OCI-LY3 (cell line): ENCODE measurements around the gene NAV2.

ENCODE experiments used
- CTCF ChIP-seq: fragments of 200-600, 300-600 bp; sonication (generic); IDR thresholded peaks from 2 replicates; pipeline ENCODE4 v1.5.1; 2014; ENCODE audit warnings: antibody characterized with exemption, low read length, low read depth
- EZH2phosphoT487 ChIP-seq: fragments of 200-600 bp; shearing (Covaris generic); IDR thresholded peaks from 2 replicates; pipeline ENCODE4 v1.6.1; 2018; ENCODE audit warnings: antibody characterized with exemption, mixed run types, low read depth

DNA sequence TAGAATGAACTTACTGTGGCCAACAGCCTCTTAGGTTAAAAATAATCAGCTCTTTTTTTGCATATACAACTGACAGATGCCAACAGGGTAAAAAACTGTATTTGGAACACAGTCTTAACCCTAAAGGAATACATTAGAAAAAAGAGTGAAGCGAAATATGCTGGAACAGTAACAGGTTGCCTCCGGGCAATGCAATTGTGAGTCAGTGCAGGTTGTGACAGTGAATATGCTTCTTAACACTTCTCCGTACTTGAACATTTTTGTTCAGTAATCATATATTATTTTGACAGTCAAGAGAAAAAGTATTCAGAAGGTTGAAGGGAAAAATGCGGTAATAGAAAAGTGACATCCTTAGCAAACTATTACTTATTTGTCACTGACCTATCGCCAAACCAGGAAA is 349.1 kb downstream of the NAV2 start:
- TF ChIP-seq CTCF (no peak), EZH2phosphoT487 (no peak)
